T-helper 17 cell (primary cell): ENCODE results near the gene C2CD4A. TPM values are rescaled to one million over a fixed set of nuclear protein-coding genes. Genes with fewer than 3 reads are reported as not detected.

Experiments used
- ATAC-seq: fragments of 150-1000 bp; cut with Tn5 transposase; 2 replicates; pipeline ENCODE4 v1.10.0; 2021; ENCODE audit warnings: mild to moderate bottlenecking, moderate library complexity
- DNase-seq, 3 donors: peaks; one replicate each; pipeline versions ENCODE4 v3.0.0 to v3.0.0-alpha.2; 2020 to 2021
- H3K9me3 ChIP-seq: one replicate; pipeline ENCODE4 v1.7.0; 2013; ENCODE audit warnings: low read length, mild to moderate bottlenecking; ENCODE audit not compliant: control insufficient read depth, poor library complexity, severe bottlenecking
- H3K27ac Mint-ChIP-seq: one replicate; pipeline ENCODE4 v1.8.0; 2022; ENCODE audit warnings: mild to moderate bottlenecking, moderate library complexity, mixed read lengths
- H3K27me3 Mint-ChIP-seq: one replicate; pipeline ENCODE4 v1.8.0; 2022; ENCODE audit warnings: mixed read lengths
- H3K36me3 Mint-ChIP-seq: one replicate; pipeline ENCODE4 v1.8.0; 2022; ENCODE audit warnings: low read depth, mixed read lengths
- H3K4me1 Mint-ChIP-seq: one replicate; pipeline ENCODE4 v1.8.0; 2022; ENCODE audit warnings: mild to moderate bottlenecking, mixed read lengths
- H3K4me3 Mint-ChIP-seq: one replicate; pipeline ENCODE4 v1.8.0; 2022; ENCODE audit warnings: mild to moderate bottlenecking, moderate library complexity, mixed read lengths
- total RNA-seq, 4 donors: library from RNA in 2 of 4; stranded (reverse) in 2 of 4; gene quantifications; one replicate each; pipeline ENCODE4 v1.2.3 and lab custom pipeline; 2022 to 2026

C2CD4A gene
- total RNA-seq, 2 donors from 2014 or later: 0.60 to 0.65 TPM

DNA sequence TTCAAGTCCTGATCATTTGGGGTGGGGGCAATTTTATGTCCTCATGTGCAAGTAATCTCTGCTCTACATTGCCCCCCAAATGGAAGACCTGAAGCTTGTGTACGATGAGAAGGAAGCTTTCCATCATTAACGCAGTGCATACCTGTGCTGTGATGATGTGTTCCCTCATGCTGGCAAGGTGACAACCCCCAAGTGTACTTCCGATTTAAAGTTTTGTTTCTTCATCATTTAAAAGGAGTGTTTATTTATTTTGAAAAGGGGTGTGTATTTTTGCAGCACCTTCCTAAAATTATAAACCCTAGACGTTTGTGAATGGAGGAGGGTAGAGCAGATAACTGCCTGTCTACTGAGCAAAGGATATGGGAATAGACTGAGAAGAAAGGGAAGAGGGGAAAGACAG is 45.3 kb downstream of the C2CD4A start:
- Mint-ChIP-seq H3K27me3 (no peaks in the 10 kb centered on the region), H3K27ac (no peak overlapping the region)

DNA sequence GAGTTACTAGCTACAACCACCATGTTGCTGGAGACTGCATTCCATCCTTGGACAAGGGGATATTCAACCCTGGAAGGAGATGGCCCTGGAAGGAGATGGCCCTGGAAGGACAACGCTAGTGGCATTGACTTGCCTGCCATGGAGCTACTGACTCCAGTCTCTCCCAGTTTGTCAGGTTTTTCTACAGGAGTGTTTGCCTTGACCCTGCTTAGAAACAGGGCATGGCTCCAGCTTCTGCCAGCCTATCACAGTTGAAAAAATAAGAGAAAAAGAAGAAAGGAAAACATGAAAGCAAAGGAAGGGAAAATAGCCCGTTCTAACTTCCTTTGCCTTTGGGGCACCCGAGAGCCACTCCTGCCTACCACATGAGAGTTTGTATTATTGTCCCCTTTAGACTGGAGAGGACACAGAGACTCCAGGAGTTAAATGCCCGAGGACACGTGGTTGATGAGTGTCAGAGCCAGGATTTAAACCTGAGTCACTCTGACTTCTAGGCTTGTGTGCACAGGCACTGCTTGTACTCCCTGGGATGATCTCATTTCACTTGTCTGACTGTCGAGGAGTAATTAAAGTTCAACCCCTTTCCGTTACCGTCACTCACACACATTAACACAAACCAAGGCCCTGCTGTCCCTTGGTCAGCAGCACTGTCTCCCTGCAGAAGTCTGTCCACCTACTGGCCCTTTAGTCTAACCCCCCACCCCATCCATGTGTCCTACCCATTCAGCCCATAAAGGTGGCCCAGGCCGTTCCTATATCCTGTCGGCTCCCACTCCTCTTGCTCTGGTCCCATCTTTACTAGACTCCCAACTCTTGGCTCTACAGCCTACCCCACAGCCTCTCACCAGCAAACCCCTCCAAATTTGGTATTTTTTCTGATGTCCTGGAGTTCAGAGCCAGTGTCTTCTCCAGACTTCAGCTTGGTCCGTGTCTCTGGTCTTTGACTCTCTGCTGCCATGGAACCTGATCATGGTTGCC is 46.1 kb downstream of the C2CD4A start:
- no peaks in the 10 kb centered on the region for H3K27me3 Mint-ChIP-seq
- H3K9me3 ChIP-seq: no peaks in the 10 kb centered on the region
- DNase-seq: no peak
- no peak for ATAC-seq
- no peak overlapping the region for H3K27ac Mint-ChIP-seq
- peaks cover 6% of the 10 kb centered on the region for H3K36me3 Mint-ChIP-seq
- H3K4me3 Mint-ChIP-seq: no peak overlapping the region
- H3K4me1 Mint-ChIP-seq: peaks cover 16% of the 10 kb centered on the region

More for the DNA sequence above, 45.3 kb downstream of the C2CD4A start:
- Mint-ChIP-seq H3K36me3 (peaks cover 6% of the 10 kb centered on the region), H3K4me1 (peaks cover 13% of the 10 kb centered on the region), H3K4me3 (no peak overlapping the region)
- ATAC-seq: no peak
- DNase-seq: no peak
- no peaks in the 10 kb centered on the region for H3K9me3 ChIP-seq

DNA sequence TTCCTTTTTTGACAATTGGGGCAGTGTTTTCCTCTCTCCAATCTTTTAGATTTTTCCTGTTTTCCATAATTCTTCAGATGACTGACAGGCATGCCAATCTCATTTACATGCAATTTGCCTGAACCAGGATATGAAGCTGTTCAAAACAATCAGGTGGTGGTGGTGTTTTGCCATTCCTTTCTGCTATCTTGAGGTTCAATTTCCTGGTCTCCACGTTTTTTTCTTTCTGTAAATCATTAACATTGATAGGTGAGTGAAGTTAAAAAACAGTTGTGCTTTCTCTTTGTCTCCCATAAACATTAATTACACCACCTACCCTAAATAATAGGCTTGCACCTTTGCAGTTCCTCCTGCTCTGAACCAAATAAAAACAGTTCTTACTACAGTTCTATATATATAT is 49.1 kb downstream of the C2CD4A start:
- no peaks in the 10 kb centered on the region for H3K9me3 ChIP-seq
- ATAC-seq (no peak), DNase-seq (no peak)
- Mint-ChIP-seq H3K27me3 (no peaks in the 10 kb centered on the region), H3K4me3 (no peak overlapping the region), H3K36me3 (peaks cover 6% of the 10 kb centered on the region), H3K4me1 (peaks cover 36% of the 10 kb centered on the region), H3K27ac (no peak overlapping the region)

DNA sequence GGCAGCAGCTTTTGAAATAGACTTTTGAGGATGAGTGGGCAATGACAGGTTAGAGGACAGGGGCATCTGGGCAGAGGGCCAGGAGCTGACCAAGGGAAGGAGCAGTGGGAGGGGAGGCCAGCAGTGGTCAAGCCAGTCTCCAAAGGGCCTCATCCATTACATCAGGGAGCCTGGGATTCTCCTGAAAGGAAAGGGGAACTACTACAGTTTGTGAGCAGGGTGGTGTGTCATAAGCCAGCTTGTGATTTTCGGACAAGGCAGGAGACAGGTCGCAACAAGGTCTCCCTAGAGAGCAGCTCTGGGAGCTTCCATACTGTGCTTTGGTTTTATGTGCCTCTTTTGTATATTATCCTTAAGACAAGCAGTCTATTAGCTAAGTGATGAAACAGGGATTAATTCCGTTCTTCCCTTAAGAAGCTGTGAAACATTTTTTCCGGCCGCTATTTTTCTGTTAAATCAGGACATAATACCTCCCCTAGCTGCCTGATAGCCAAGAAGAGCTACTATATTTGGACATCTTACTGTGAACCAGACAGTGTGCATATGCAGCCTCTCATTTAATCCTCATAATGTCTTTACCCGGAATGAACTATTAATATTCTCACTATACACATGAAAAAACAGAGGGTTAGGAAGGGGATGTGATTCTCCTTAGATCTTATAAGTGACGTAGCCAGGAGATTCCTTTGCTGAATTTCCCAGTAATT is 51.9 kb downstream of the C2CD4A start:
- no peaks in the 10 kb centered on the region for H3K27me3 Mint-ChIP-seq
- peaks cover 47% of the 10 kb centered on the region for H3K4me1 Mint-ChIP-seq
- peaks cover 3% of the 10 kb centered on the region for H3K36me3 Mint-ChIP-seq
- ATAC-seq: no peak
- DNase-seq: no peak
- H3K4me3 Mint-ChIP-seq: peak overlapping the region; percentile 79
- H3K27ac Mint-ChIP-seq: peak overlapping the region; percentile 93
- H3K9me3 ChIP-seq: no peaks in the 10 kb centered on the region

DNA sequence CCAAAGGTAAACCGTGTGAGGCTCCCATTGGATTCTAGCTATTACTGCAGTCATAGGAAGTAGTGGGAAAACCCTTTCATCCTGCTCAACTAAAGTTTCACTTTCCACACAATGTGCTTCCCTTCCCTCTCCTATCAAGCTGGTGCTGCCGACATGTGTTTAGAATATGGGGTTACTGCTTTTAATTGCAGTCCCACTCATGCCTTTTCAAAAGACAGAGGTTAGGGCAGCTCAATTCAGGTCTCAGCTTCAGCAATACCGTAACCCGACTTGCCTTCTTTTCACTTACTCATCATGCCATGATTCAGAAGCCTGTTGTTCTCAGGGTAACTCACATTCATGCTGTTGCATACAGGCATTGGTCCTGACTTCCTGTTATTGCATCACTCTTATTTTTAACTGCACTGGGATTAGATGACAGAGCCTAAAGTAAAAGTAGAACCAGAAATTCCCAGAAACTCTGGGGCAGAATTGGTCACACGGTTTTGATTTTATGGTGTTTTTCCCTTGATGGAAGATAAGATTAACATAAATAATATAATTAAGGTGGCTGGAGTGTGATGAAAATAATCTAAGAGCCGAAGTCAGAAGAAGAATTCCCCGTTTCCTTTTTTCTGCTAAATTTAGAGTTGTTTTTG is 52.6 kb downstream of the C2CD4A start:
- Mint-ChIP-seq H3K4me1 (peaks cover 50% of the 10 kb centered on the region), H3K36me3 (peaks cover 3% of the 10 kb centered on the region), H3K27me3 (no peaks in the 10 kb centered on the region), H3K4me3 (peak overlapping the region; percentile 79), H3K27ac (peak overlapping the region; percentile 93)
- ATAC-seq (peak; percentile 53), DNase-seq (no peak)
- H3K9me3 ChIP-seq: no peaks in the 10 kb centered on the region

DNA sequence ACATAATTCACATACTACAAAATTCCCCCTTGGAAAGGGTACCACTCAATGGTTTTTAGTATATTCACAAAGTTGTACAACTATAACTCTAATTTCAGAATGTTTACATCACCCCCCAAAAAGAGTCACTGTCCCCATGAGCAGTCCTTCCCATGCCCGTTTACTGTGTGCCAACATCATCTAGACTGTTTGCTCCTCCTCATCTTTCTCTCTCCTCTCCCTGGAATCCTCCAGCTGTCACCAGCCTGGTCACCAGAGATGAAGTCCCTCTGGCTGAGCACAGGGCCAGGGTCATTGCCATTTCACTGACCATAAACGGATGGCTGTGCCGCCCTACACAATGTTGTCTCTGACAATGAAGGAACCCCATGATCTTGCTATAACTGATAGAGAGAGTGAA is 53.1 kb downstream of the C2CD4A start:
- peaks cover 55% of the 10 kb centered on the region for H3K4me1 Mint-ChIP-seq
- no peaks in the 10 kb centered on the region for H3K9me3 ChIP-seq
- peaks cover under 1% of the 10 kb centered on the region for H3K36me3 Mint-ChIP-seq
- no peaks in the 10 kb centered on the region for H3K27me3 Mint-ChIP-seq
- peak overlapping the region; percentile 79 for H3K4me3 Mint-ChIP-seq
- ATAC-seq (no peak), DNase-seq (no peak)
- peak overlapping the region; percentile 93 for H3K27ac Mint-ChIP-seq

Other genes starting within 250 kb of the C2CD4A start
- gene VPS13C, start 6.5 kb upstream of the C2CD4A start, total RNA-seq: 100 to 1,000 TPM; 116 to 127 TPM
- gene C2CD4B, start 98.3 kb downstream of the C2CD4A start, total RNA-seq: 1 to 10 TPM; 1.3 to 1.6 TPM